ENCODE results near the gene ASB8.
A peak's percentile ranks its signal among the peaks of the same experiment; 100 is the strongest.

ASB8 gene

DNA sequence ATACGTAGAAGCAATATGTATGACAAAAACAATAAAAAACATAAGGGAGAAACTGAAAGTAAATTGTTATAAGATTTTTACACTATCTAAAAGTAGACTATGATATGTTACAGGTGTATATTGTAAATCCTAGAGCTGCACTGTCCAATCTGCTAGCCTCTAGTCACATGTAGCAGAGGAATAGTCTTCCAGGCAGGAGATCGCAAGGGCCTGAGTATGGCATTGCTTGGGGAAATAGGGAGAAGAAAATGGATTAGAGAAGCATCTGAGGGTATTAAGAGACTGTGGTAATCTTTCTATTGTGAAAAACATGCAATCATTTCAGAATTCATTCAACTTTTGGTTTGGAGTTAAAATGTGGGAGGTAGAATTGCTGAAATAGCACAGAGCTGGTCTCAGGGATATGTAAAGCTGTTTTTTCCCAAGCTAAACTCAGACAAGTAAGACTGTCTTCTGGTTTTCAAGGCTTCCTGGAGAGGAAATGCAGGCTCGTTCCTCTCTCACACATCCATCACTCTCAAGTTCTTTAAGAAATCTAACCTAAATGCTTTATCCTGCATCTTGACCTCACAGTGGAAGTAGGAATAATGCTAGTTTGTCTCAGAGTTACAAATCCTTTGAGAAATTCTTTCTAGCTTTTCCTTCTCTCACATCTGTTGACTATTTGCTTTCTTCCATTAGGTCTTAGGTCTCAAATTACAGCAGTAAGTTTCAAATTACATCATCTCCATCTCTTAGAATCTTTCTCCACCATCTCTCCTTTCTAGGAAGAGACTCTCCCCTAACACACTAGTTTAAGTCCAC, 18.5 kb upstream of the ASB8 start:
- no peaks in the 10 kb centered on the region for H3K4me1 ChIP-seq (ENCODE audit: control insufficient read depth, low read length)
- no peak overlapping the region for H3K4me2 ChIP-seq (ENCODE audit: low read length)
- H3K27ac ChIP-seq (ENCODE audit: low read depth, low read length), result no peak overlapping the region
- H3F3A ChIP-seq (ENCODE audit: control insufficient read depth, insufficient read depth), result no peaks in the 10 kb centered on the region
- no peak overlapping the region for H3K4me3 ChIP-seq (ENCODE audit: low read length)
- TF ChIP-seq, protein P1, sequence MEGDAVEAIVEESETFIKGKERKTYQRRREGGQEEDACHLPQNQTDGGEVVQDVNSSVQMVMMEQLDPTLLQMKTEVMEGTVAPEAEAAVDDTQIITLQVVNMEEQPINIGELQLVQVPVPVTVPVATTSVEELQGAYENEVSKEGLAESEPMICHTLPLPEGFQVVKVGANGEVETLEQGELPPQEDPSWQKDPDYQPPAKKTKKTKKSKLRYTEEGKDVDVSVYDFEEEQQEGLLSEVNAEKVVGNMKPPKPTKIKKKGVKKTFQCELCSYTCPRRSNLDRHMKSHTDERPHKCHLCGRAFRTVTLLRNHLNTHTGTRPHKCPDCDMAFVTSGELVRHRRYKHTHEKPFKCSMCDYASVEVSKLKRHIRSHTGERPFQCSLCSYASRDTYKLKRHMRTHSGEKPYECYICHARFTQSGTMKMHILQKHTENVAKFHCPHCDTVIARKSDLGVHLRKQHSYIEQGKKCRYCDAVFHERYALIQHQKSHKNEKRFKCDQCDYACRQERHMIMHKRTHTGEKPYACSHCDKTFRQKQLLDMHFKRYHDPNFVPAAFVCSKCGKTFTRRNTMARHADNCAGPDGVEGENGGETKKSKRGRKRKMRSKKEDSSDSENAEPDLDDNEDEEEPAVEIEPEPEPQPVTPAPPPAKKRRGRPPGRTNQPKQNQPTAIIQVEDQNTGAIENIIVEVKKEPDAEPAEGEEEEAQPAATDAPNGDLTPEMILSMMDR (IDR thresholded peaks at IDR 0.05; ENCODE audit: low read depth, low read length, poor library complexity, severe bottlenecking), result no peak
- TF ChIP-seq EZH2phosphoT487 (IDR thresholded peaks at IDR 0.05; ENCODE audit: borderline replicate concordance, low read length), result no peak
- H3K9me3 ChIP-seq (ENCODE audit: control insufficient read depth, insufficient read depth, low read length), result no peaks in the 10 kb centered on the region
- no peaks in the 10 kb centered on the region for H3K79me2 ChIP-seq (ENCODE audit: control insufficient read depth, low read length)
- H3K9me2 ChIP-seq (replicated peaks; ENCODE audit: control insufficient read depth, low read length), result no peaks in the 10 kb centered on the region
- H3K36me3 ChIP-seq (ENCODE audit: control insufficient read depth, low read length), result no peaks in the 10 kb centered on the region
- H3K27me3 ChIP-seq (ENCODE audit: control insufficient read depth, low read length), result peaks cover 45% of the 10 kb centered on the region
- H4K20me1 ChIP-seq (ENCODE audit: control insufficient read depth, insufficient read depth, low read depth, low read length), result no peaks in the 10 kb centered on the region

DNA sequence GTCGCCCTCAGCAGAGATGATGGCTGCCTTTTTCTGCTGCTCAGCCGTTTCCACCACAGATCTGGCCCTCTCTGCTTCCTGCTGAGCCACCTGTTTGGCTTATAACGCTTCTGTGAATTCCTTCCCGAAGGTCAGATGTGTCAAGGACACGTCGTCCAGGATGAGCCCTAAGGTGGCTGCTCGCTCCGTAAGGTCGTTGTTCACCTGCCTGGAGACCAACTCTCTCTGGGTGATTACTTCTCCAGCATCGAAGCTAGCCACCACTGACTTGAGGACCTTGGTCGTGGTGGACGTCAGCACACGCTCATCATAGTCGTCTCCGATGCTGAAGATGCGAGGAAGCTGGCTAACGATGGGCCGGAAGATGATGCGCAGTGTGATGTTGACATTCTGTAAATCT, 11.7 kb upstream of the ASB8 start:
- Histone ChIP-seq H3K79me2 (ENCODE audit: control insufficient read depth, low read length) (no peaks in the 10 kb centered on the region), H3K4me1 (ENCODE audit: control insufficient read depth, low read length) (no peaks in the 10 kb centered on the region), H3K36me3 (ENCODE audit: control insufficient read depth, low read length) (no peaks in the 10 kb centered on the region), H3K9me2 (replicated peaks; ENCODE audit: control insufficient read depth, low read length) (no peaks in the 10 kb centered on the region), H3K4me3 (ENCODE audit: low read length) (no peak overlapping the region), H4K20me1 (ENCODE audit: control insufficient read depth, insufficient read depth, low read depth, low read length) (no peaks in the 10 kb centered on the region), H3K27me3 (ENCODE audit: control insufficient read depth, low read length) (peaks cover 5% of the 10 kb centered on the region), H3K27ac (ENCODE audit: low read depth, low read length) (no peak overlapping the region), H3K4me2 (ENCODE audit: low read length) (no peak overlapping the region), H3F3A (ENCODE audit: control insufficient read depth, insufficient read depth) (no peaks in the 10 kb centered on the region), H3K9me3 (ENCODE audit: control insufficient read depth, insufficient read depth, low read length) (no peaks in the 10 kb centered on the region)
- TF ChIP-seq, protein P1 (IDR thresholded peaks at IDR 0.05; ENCODE audit: low read depth, low read length, poor library complexity, severe bottlenecking), result no peak
- TF ChIP-seq EZH2phosphoT487 (IDR thresholded peaks at IDR 0.05; ENCODE audit: borderline replicate concordance, low read length), result no peak

DNA sequence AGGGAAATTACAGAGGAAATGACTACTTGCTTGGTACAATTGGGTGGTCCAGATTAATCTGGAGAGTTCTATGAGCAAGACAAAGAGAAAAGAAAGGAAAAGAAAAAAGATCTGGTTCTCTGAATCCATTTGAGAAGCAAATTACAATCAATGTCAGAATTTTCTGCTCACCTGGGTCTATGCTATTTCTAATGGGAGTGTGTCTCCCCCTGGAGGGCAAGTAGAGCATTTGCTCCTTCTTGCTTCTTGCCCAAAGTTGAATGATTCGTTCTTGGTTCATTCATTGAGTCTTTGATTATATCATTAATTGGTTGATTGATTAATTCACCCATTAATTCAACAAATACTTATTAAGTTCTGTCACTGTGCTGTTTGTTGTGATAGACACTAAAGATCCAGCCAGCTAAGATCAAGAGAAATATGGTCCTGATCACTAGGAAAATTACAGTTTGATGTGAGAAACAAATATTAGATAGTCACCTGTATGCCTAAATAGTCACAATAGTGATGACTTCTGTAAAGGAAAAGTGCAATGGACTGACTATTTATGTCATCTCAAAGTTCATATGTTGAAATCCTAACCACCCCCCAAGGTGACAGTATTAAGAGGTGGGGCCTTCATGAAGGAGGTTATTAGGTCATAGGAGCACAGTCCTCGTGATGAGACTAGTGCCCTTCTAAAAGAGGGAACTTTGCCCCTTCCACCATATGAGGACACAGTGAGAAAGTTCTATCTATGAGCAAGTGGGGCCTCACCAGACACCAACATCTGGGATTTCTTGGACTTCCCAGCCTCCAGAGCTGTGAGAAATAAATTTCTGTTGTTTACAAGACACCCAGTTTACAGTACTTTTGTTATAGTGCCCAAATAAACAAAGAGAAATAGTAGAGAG, 8.0 kb upstream of the ASB8 start:
- Histone ChIP-seq H4K20me1 (ENCODE audit: control insufficient read depth, insufficient read depth, low read depth, low read length) (no peaks in the 10 kb centered on the region), H3K9me2 (replicated peaks; ENCODE audit: control insufficient read depth, low read length) (no peaks in the 10 kb centered on the region), H3K4me1 (ENCODE audit: control insufficient read depth, low read length) (peaks cover under 1% of the 10 kb centered on the region; the same call in 1 of the 2 replicates), H3F3A (ENCODE audit: control insufficient read depth, insufficient read depth) (no peaks in the 10 kb centered on the region), H3K4me3 (ENCODE audit: low read length) (no peak overlapping the region), H3K27me3 (ENCODE audit: control insufficient read depth, low read length) (peaks cover 5% of the 10 kb centered on the region; the same call in 1 of the 2 replicates), H3K9me3 (ENCODE audit: control insufficient read depth, insufficient read depth, low read length) (no peaks in the 10 kb centered on the region), H3K4me2 (ENCODE audit: low read length) (no peak overlapping the region), H3K79me2 (ENCODE audit: control insufficient read depth, low read length) (no peaks in the 10 kb centered on the region), H3K27ac (ENCODE audit: low read depth, low read length) (no peak overlapping the region), H3K36me3 (ENCODE audit: control insufficient read depth, low read length) (no peaks in the 10 kb centered on the region)
- no peak for TF ChIP-seq EZH2phosphoT487 (IDR thresholded peaks at IDR 0.05; ENCODE audit: borderline replicate concordance, low read length)
- TF ChIP-seq, protein P1 (IDR thresholded peaks at IDR 0.05; ENCODE audit: low read depth, low read length, poor library complexity, severe bottlenecking), result peak; percentile 91
